GM19035 (cell line): ENCODE measurements around the gene MT1G.
"Not testable (repeated sequence)": the region's sequence is repeated elsewhere in the genome, so short reads cannot be mapped to it uniquely, and the experiment has no call there.

ENCODE experiments used
- ATAC-seq: cut with Tn5 transposase; IDR thresholded peaks from one replicate; pipeline ENCODE4 v1.9.1; 2021; ENCODE audit not compliant: unreplicated experiment

MT1G gene

DNA sequence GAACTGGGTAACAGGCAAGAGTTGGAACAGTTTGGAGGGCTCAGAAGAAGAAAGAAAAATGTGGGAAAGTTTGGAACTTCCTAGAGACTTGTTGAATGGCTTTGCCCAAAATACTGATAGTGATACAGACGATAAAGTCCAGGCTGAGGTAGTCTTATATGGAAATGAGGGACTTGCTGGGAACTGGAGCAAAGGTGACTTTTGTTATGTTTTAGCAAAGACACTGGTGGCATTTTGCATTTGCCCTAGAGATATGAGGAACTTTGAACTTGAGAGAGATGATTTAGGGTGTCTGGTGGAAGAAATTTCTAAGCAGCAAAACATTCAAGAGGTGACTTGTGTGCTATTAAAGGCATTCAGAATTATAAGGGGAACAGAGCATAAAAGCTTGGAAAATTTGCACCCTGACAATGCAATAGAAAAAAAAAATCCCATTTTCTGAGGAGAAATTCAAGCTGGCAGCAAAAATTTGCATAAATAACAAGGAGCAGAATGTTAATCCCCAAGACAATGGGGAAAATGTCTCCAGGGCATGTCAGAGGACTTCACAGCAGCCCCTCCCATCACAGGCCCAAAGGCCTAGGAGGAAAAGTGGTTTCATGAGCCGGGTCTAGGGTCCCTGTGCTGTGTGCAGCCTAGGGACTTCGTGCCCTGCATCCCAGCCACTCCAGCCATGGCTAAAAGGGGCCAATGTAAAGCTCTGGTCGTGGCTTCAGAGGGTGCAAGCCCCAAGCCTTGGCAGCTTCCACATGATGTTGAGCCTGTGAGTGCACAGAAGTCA is 46.0 kb downstream of the MT1G start:
- ATAC-seq, result not testable (repeated sequence)

DNA sequence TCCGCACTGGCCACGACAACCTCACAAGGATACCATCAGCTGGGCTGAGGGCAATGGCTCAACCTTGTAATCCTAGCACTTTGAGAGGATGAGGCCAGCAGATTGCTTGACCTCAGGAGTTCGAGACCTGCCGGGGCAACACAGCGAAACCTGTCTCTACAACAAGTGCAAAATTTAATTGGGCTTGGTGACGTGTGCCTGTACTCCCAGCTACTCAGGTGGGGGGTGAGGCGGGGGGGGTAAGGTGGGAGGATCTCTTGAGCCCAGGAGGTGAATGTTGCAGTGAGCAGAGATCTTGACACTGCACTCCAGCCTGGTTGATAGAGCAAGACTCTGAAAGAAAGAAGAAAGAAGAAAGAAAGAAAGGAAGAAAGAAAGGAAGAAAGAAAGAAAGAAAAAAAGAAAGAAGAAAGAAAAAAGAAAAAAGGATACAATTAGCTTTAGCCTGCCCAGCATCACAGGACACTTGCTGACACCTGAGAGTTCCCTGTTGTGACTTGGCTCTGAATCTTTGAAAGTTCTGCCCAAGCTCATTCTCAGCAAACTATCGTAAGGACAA is 47.4 kb downstream of the MT1G start:
- no peak for ATAC-seq

DNA sequence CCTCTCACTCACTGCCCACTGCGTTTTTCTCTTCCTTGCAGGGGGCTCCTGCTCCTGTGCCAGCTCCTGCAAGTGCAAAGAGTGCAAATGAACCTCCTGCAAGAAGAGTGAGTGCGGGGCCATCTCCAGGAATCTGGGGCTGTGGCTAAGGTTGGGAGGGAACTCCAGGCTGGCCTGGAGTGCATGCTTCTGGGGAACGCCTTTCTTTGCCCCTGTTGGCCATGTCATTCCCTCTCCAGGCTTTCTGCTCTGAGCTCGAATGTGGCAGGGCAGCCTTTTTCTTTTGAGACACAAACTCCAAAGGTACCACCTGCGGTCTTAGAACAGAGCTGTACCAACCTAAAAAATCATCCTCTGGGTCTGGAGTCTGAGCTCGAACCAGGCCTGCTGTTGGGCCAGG is 49.7 kb downstream of the MT1G start:
- no peak for ATAC-seq

DNA sequence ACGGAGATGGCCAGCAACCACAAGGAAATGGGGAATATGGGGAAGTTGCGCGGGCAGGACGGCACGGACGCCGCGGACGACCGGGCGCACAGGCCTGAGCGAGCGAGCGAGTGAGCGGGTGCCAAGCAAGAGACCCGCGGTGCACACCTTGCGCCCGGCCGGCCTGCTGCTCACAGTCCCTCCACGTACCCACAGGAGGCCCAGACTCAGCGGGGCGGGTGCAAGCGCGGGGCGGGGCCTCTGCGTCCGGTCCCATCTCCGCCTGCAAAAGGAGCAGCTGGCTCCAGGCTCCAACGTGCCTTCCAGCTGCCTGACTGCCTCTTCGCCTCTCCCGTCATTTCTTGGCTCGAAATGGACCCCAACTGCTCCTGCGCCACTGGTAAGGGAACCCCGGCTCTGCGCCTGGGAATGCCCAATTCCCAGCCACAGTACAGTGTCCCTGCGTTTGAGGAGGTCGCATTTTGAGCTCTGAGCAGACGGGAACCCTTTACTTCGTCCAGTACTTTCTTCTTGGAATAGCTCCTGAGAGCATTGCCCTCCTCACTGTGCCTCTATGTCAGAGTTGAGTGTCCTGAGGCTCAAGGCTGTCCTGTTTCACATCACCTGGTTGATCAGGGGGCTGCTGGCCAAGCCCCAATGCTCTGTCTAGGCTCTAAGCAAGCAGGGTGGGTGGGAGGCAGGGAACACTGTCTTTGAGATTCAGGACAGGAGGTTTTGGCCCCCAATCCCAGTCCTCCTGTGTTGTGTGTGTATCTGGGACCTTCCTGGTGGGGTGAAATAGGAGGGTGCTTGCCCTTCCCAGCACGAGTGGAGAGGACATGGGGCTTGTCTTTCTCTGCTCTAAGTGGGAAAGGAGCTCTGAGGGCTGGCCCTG is 50.4 kb downstream of the MT1G start:
- no peak for ATAC-seq
